AG09319 (cell line): ENCODE measurements around the gene NOB1.

Source experiments
- DNase-seq: peaks from one replicate; pipeline ENCODE4 v3.0.0-alpha.2; 2010; ENCODE audit warnings: low read depth; ENCODE audit errors: extremely low read depth
- TF ChIP-seq, protein P1 (sequence below): IDR thresholded peaks from 2 replicates; pipeline ENCODE4 v1.5.1; 2011; ENCODE audit warnings: low read depth, mild to moderate bottlenecking, inconsistent platforms, low read length, moderate library complexity

NOB1 gene

DNA sequence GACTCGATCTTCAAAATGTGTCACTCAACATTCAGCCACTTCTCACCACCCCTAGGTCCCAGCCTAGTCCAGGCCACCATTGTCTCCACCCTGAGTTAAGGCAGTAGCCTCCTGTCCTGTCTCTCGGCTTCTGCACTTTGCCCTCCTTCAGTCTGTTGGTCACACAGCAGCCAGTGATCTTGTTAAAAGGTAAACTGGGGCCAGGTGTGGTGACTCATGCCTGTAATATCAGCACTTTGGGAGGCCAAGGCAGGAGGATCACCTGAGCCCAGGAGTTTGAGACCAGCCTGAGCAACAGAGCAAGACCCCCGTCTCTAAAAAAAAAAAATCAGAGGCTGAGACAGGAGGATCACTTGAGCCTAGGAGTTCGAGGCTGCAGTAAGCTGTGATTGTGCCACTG lies 33.2 kb upstream of the NOB1 start:
- no peak for DNase-seq
- TF ChIP-seq, protein P1, sequence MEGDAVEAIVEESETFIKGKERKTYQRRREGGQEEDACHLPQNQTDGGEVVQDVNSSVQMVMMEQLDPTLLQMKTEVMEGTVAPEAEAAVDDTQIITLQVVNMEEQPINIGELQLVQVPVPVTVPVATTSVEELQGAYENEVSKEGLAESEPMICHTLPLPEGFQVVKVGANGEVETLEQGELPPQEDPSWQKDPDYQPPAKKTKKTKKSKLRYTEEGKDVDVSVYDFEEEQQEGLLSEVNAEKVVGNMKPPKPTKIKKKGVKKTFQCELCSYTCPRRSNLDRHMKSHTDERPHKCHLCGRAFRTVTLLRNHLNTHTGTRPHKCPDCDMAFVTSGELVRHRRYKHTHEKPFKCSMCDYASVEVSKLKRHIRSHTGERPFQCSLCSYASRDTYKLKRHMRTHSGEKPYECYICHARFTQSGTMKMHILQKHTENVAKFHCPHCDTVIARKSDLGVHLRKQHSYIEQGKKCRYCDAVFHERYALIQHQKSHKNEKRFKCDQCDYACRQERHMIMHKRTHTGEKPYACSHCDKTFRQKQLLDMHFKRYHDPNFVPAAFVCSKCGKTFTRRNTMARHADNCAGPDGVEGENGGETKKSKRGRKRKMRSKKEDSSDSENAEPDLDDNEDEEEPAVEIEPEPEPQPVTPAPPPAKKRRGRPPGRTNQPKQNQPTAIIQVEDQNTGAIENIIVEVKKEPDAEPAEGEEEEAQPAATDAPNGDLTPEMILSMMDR = no peak

DNA sequence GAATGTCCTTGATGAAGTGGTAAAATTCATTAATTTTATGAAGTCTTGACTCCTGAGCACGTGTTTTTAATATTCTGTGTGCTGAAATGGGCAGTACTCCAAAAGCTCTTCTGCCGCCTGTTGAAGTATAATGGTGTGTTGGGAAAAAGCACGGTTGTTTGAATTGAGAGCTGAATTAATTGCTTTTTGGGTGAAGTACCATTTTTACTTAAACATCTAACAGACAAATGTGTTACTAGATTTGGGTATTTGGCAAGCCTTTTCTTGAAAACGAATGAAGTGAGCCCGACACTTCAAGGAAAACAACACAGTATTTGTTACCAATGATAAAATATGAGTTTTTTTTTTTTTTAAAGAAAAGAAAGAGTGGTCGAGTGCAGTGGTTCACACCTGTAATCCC lies 29.9 kb upstream of the NOB1 start:
- no peak for DNase-seq
- TF ChIP-seq, protein P1 = no peak

DNA sequence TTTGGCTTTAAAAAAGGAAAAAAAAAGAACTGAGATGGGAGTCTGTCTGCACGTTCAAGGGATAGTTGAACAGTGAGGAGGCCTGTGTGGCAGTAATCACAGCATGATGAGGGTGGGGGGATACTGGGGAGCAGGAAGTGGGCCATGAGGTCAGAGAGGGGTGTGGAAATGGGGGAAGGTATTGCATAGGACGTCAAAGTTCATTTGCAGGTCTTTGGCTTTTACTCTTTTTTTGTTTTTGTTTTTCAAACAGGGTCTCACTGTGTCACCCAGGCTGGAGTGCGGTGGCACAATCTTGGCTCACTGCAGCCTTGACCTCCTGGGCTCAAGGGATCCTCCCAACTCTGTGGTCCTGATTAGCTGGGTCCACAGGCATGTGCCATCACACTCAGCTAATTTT lies 26.4 kb upstream of the NOB1 start:
- no peak for DNase-seq
- TF ChIP-seq, protein P1 = no peak

DNA sequence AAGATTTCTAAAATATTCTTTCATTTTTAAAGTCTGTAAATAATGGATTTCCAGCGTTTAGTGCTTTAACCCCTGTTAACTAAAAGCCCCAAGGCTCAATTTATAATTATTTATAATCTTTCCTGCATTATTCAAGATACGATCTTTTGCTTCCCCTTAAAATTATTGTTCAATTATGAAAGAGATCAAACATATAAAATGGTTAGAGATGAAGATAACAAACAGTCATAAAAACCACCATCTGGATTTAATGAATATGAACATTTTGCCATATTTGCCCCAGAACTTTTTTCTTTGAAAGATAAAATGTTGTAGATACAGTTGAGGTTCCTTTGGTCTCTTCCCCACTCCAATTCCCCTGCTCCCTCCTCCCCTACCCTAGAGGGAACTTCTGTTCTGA lies 25.0 kb upstream of the NOB1 start:
- no peak for DNase-seq
- TF ChIP-seq, protein P1 = no peak

DNA sequence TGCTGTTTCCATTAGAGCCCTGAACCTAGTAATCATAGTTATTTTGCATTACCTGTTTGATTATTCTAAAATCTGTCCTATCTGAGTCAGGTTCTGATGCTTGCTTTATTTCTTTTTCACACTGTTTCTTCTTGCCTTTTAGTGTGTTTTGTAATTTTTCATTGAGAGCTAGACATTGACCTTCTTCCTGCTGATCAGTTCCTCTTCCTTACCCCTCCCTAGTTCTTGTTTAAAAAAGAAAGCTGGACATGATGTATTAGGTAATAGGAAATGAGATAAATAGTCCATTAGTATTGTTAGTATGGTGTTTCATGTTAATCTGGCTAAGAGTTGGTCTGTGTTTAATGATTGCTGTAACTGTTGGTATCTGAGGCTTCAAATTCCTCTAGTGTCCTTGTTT lies 20.8 kb upstream of the NOB1 start:
- no peak for DNase-seq
- TF ChIP-seq, protein P1 = no peak

DNA sequence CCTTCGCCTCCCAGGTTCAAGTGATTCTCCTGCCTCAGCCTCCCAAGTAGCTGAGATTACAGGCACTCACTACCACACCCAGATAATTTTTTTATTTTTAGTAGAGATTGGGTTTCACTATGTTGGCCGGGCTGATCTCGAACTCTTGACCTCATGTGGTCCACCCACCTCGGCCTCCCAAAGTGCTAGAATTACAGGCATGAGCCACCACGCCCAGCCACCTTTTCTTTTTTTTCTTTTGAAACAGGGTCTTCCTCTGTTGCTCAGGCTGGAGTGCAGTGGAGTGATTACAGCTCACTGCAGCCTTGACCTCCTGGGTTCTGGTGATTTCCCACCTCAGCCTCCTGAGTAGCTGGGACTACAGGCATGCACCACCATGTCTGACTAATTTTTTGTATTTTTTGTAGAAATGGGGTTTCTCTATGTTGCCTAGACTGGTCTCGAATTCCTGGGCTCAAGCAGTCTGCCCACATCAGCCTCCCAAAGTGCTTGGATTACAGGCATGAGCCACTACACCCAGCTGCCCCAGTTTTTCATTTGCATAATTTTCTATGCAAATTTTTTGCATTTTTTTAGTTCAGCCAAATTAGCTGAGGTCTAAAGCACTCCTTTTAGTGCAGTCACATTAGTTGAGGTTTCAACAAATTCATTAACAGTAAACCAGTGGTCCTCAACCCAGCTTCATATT lies 18.7 kb upstream of the NOB1 start:
- DNase-seq = no peak
- TF ChIP-seq, protein P1 = no peak

DNA sequence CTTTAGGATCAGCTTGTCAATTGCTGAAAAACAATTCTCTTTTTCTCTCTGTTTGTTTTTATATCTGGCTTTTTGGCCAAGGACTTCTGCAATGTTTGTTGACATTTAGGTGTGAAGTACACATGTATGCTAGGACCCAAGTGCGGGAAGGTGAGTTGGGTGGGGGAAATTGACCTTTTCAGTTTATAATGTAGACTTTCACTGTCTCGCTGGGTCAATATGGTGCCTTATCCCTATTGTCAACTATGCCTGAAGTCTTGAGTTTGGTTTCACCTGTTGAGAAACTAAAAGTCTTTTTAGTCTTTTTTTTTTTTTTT lies 16.9 kb upstream of the NOB1 start:
- TF ChIP-seq, protein P1 = no peak
- no peak for DNase-seq
